Nephron (organoid): Measurements from ENCODE around the gene ZBTB25.

Experiments used
- H3K27ac Mint-ChIP-seq, 3 experiments: 2 replicates each; pipeline ENCODE4 v1.8.0; 2020; ENCODE audit warnings: mixed read lengths in 3 of 3, mild to moderate bottlenecking in 2 of 3, moderate library complexity in 1 of 3
- H3K27me3 Mint-ChIP-seq: 2 replicates; pipeline ENCODE4 v1.8.0; 2021; ENCODE audit warnings: low read depth, mild to moderate bottlenecking, moderate library complexity, mixed read lengths
- H3K36me3 Mint-ChIP-seq: 2 replicates; pipeline ENCODE4 v1.8.0; 2020; ENCODE audit warnings: low read depth, mixed read lengths
- H3K4me1 Mint-ChIP-seq: 2 replicates; pipeline ENCODE4 v1.8.0; 2020; ENCODE audit warnings: mixed read lengths
- H3K4me3 Mint-ChIP-seq, 3 experiments: 2 replicates each; pipeline ENCODE4 v1.8.0; 2020; ENCODE audit warnings: mild to moderate bottlenecking in 3 of 3, mixed read lengths in 3 of 3, moderate library complexity in 2 of 3
- H3K9me3 Mint-ChIP-seq: 2 replicates; pipeline ENCODE4 v1.8.0; 2020; ENCODE audit warnings: mixed read lengths
- CTCF ChIP-seq, 3 experiments: fragments of 200-600 bp; sonication (generic); IDR thresholded peaks; one replicate each; pipeline ENCODE4 v1.5.0; 2021; ENCODE audit warnings: antibody characterized with exemption in 3 of 3; ENCODE audit not compliant: unreplicated experiment in 3 of 3

ZBTB25 gene

GRCh38 chr14:64421166-64421565, 82.5 kb downstream of the ZBTB25 start:
- Mint-ChIP-seq H3K9me3 (no peaks in the 10 kb centered on the region), H3K36me3 (peaks cover 78% of the 10 kb centered on the region), H3K27ac (peak overlapping the region in 2 of 3 experiments; percentile 81 to 87), H3K4me3 (no peak overlapping the region), H3K4me1 (peaks cover 6% of the 10 kb centered on the region), H3K27me3 (no peaks in the 10 kb centered on the region)
- TF ChIP-seq CTCF (IDR thresholded peaks at IDR 0.05; ENCODE audit: unreplicated experiment in 3 of 3) = no peak

GRCh38 chr14:64419003-64419402, 84.6 kb downstream of the ZBTB25 start:
- no peak overlapping the region for H3K27ac Mint-ChIP-seq
- no peaks in the 10 kb centered on the region for H3K27me3 Mint-ChIP-seq

GRCh38 chr14:64417771-64418125, 85.9 kb downstream of the ZBTB25 start:
- Mint-ChIP-seq H3K36me3 (peaks cover 66% of the 10 kb centered on the region), H3K9me3 (no peaks in the 10 kb centered on the region), H3K4me1 (peaks cover 6% of the 10 kb centered on the region), H3K4me3 (no peak overlapping the region), H3K27ac (no peak overlapping the region), H3K27me3 (no peaks in the 10 kb centered on the region)
- no peak for TF ChIP-seq CTCF (IDR thresholded peaks at IDR 0.05; ENCODE audit: unreplicated experiment in 3 of 3)

More at GRCh38 chr14:64419003-64419402, 84.6 kb downstream of the ZBTB25 start:
- H3K4me3 Mint-ChIP-seq = no peak overlapping the region
- peaks cover 70% of the 10 kb centered on the region for H3K36me3 Mint-ChIP-seq
- no peaks in the 10 kb centered on the region for H3K9me3 Mint-ChIP-seq
- no peak for TF ChIP-seq CTCF (IDR thresholded peaks at IDR 0.05; ENCODE audit: unreplicated experiment in 3 of 3)
- H3K4me1 Mint-ChIP-seq = peaks cover 6% of the 10 kb centered on the region

GRCh38 chr14:64417055-64417770, 86.4 kb downstream of the ZBTB25 start:
- H3K27me3 Mint-ChIP-seq = no peaks in the 10 kb centered on the region
- no peak overlapping the region for H3K27ac Mint-ChIP-seq
- H3K4me1 Mint-ChIP-seq = peaks cover 6% of the 10 kb centered on the region
- no peaks in the 10 kb centered on the region for H3K9me3 Mint-ChIP-seq
- no peak overlapping the region for H3K4me3 Mint-ChIP-seq
- H3K36me3 Mint-ChIP-seq = peaks cover 63% of the 10 kb centered on the region
- no peak for TF ChIP-seq CTCF (IDR thresholded peaks at IDR 0.05; ENCODE audit: unreplicated experiment in 3 of 3)

GRCh38 chr14:64416348-64416932, 87.2 kb downstream of the ZBTB25 start:
- no peak overlapping the region for H3K4me3 Mint-ChIP-seq

More at GRCh38 chr14:64416348-64416932, 87.2 kb downstream of the ZBTB25 start:
- no peaks in the 10 kb centered on the region for H3K9me3 Mint-ChIP-seq
- H3K4me1 Mint-ChIP-seq = peaks cover 6% of the 10 kb centered on the region
- H3K27me3 Mint-ChIP-seq = no peaks in the 10 kb centered on the region
- TF ChIP-seq CTCF (IDR thresholded peaks at IDR 0.05; ENCODE audit: unreplicated experiment in 3 of 3) = no peak
- H3K36me3 Mint-ChIP-seq = peaks cover 65% of the 10 kb centered on the region
- no peak overlapping the region for H3K27ac Mint-ChIP-seq
